ENCODE data around the gene RAPGEF4. TPM values are rescaled to one million over a fixed set of nuclear protein-coding genes. Genes with fewer than 3 reads are reported as not detected.

The RAPGEF4 gene
- total RNA-seq, 1 experiment from 2014 or later = 0.62 TPM

DNA sequence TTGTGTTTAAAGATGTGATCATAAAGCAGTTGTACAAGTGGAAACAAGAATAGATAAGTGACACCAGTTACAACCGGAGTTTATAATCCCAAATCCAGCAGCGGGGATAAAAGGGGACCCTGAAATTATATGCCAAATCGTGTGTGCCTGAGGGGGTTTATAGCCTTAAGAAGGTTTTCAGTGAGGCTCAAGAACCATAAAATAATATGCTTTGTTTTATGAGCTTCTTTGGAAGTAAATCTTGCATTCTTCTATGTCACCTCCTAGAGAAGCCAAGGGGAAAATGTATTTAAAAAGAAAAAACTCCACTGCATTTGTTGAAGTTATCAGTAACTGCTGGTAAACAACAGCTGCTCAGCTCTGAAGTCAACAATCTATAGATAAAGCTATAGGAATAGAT, 314.2 kb downstream of the RAPGEF4 start:
- ATAC-seq = no peak; the same call in 1 of the 2 replicates
- CTCF ChIA-PET = interaction anchor here (0.5 kb wide), 1 partner anchor 325 kb away, joined by 3 read pairs; no protein-coding TSS in a partner anchor
- TF ChIP-seq, protein P1, sequence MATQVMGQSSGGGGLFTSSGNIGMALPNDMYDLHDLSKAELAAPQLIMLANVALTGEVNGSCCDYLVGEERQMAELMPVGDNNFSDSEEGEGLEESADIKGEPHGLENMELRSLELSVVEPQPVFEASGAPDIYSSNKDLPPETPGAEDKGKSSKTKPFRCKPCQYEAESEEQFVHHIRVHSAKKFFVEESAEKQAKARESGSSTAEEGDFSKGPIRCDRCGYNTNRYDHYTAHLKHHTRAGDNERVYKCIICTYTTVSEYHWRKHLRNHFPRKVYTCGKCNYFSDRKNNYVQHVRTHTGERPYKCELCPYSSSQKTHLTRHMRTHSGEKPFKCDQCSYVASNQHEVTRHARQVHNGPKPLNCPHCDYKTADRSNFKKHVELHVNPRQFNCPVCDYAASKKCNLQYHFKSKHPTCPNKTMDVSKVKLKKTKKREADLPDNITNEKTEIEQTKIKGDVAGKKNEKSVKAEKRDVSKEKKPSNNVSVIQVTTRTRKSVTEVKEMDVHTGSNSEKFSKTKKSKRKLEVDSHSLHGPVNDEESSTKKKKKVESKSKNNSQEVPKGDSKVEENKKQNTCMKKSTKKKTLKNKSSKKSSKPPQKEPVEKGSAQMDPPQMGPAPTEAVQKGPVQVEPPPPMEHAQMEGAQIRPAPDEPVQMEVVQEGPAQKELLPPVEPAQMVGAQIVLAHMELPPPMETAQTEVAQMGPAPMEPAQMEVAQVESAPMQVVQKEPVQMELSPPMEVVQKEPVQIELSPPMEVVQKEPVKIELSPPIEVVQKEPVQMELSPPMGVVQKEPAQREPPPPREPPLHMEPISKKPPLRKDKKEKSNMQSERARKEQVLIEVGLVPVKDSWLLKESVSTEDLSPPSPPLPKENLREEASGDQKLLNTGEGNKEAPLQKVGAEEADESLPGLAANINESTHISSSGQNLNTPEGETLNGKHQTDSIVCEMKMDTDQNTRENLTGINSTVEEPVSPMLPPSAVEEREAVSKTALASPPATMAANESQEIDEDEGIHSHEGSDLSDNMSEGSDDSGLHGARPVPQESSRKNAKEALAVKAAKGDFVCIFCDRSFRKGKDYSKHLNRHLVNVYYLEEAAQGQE (IDR thresholded peaks at IDR 0.05; ENCODE audit: insufficient read depth in 1 of 2, low read depth in 2 of 2, low read length in 1 of 2) = 0 out of 4 replicates have a peak, but pooled peaks of 1 of the 2 experiments have one; percentile 28
- TF ChIP-seq TCF7L2 (IDR thresholded peaks at IDR 0.05; ENCODE audit: low read depth, low read length) (peak; percentile 92), SIN3A (IDR thresholded peaks at IDR 0.05; ENCODE audit: borderline replicate concordance, insufficient read depth, low read depth, low read length) (no peak)
- in situ Hi-C loops (cut with HindIII; ENCODE audit: low pct_unique_long_range_greater_than_20kb, low sequenced_read_pairs) (no loop called here), intact Hi-C loops (cut with micrococcal nuclease; ENCODE audit: unreplicated experiment) (no loop called here)
- Histone ChIP-seq H3K9me3 (ENCODE audit: control insufficient read depth, insufficient read depth, low read depth, low read length) (no peaks in the 10 kb centered on the region), H3K27ac (ENCODE audit: low read length) (peak overlapping the region; percentile 99), H3K4me1 (ENCODE audit: control insufficient read depth, insufficient read depth, low read length) (peaks cover 62% of the 10 kb centered on the region), H3K27me3 (ENCODE audit: control insufficient read depth, insufficient read depth, low read length) (no peaks in the 10 kb centered on the region), H3K4me3 (ENCODE audit: low read depth in 2 of 2, low read length in 2 of 2) (no peak overlapping the region; a peak in 1 of 4 replicates), H3K36me3 (ENCODE audit: control insufficient read depth, insufficient read depth, low read length) (no peaks in the 10 kb centered on the region)
- POLR2A ChIA-PET = interaction anchor here (1.0 kb wide), 1 partner anchor 9 kb away, joined by 3 read pairs; no protein-coding TSS in a partner anchor
- no TSS peak for BruUV-seq (replicated peaks)
- DNase-seq (ENCODE audit: low read depth, low spot score) = no peak

DNA sequence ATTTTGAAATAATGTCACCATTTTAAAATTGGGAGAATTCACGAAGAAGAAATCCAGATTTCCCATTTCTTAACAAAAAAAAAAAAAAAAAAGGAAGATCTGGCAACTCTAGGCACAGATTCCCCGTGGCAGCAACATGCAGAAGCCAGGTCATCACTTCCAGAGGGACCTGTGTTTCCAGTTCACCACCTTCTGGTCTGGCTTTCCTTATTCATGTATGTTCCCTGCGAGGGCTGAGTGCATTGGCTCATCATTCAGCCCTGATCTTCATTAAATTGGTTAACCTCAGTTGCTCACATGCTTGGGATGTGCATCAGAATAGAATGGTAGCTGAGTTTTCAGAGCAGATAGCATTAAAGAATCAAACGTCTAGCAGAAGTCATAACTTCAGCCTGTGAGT, 315.0 kb downstream of the RAPGEF4 start:
- DNase-seq (ENCODE audit: low read depth, low spot score) = no peak
- ChIA-PET CTCF (no interaction called here), POLR2A (no interaction called here)
- in situ Hi-C loops (cut with HindIII; ENCODE audit: low pct_unique_long_range_greater_than_20kb, low sequenced_read_pairs) (no loop called here), intact Hi-C loops (cut with micrococcal nuclease; ENCODE audit: unreplicated experiment) (no loop called here)
- Histone ChIP-seq H3K9me3 (ENCODE audit: control insufficient read depth, insufficient read depth, low read depth, low read length) (no peaks in the 10 kb centered on the region), H3K27ac (ENCODE audit: low read length) (peak overlapping the region; percentile 99), H3K36me3 (ENCODE audit: control insufficient read depth, insufficient read depth, low read length) (no peaks in the 10 kb centered on the region), H3K4me3 (ENCODE audit: low read depth in 2 of 2, low read length in 2 of 2) (no peak overlapping the region), H3K4me1 (ENCODE audit: control insufficient read depth, insufficient read depth, low read length) (peaks cover 54% of the 10 kb centered on the region), H3K27me3 (ENCODE audit: control insufficient read depth, insufficient read depth, low read length) (no peaks in the 10 kb centered on the region)
- no peak for ATAC-seq
- BruUV-seq (replicated peaks) = no TSS peak
- TF ChIP-seq SIN3A (IDR thresholded peaks at IDR 0.05; ENCODE audit: borderline replicate concordance, insufficient read depth, low read depth, low read length) = no peak
- TF ChIP-seq, protein P1 (IDR thresholded peaks at IDR 0.05; ENCODE audit: insufficient read depth in 1 of 2, low read depth in 2 of 2, low read length in 1 of 2) = no peak
- TF ChIP-seq, protein P2, sequence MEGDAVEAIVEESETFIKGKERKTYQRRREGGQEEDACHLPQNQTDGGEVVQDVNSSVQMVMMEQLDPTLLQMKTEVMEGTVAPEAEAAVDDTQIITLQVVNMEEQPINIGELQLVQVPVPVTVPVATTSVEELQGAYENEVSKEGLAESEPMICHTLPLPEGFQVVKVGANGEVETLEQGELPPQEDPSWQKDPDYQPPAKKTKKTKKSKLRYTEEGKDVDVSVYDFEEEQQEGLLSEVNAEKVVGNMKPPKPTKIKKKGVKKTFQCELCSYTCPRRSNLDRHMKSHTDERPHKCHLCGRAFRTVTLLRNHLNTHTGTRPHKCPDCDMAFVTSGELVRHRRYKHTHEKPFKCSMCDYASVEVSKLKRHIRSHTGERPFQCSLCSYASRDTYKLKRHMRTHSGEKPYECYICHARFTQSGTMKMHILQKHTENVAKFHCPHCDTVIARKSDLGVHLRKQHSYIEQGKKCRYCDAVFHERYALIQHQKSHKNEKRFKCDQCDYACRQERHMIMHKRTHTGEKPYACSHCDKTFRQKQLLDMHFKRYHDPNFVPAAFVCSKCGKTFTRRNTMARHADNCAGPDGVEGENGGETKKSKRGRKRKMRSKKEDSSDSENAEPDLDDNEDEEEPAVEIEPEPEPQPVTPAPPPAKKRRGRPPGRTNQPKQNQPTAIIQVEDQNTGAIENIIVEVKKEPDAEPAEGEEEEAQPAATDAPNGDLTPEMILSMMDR (IDR thresholded peaks at IDR 0.05) = no peak
- TF ChIP-seq TCF7L2 (IDR thresholded peaks at IDR 0.05; ENCODE audit: low read depth, low read length) = no peak
- TF ChIP-seq POLR2AphosphoS5 (IDR thresholded peaks at IDR 0.05; ENCODE audit: low read depth, low read length) = no peak

All from Panc1 (cell line).